Heart right ventricle (tissue), 16 donors: ENCODE data around the gene PPIP5K2. TPM values are rescaled to one million over a fixed set of nuclear protein-coding genes. Genes with fewer than 3 reads are reported as not detected.
"Not testable (repeated sequence)": the region's sequence is repeated elsewhere in the genome, so short reads cannot be mapped to it uniquely, and the experiment has no call there.

Experiments
- ATAC-seq, 8 donors: fragments of 200-7000 bp; cut with Tn5 transposase; one replicate each; pipeline ENCODE4 v1.9.1; 2020; ENCODE audit warnings: mild to moderate bottlenecking in 8 of 8, moderate library complexity in 8 of 8, moderate number of reproducible peaks in 1 of 8
- DNase-seq, 2 donors: peaks; one replicate each; pipeline ENCODE4 v3.0.0-alpha.2; 2020
- H3K27ac ChIP-seq, 10 donors: fragments of 200-600 bp; sonication (generic) in 2 of 10; one replicate each; pipeline versions ENCODE4 v1.5.0 to v1.8.0; 2020 to 2022; ENCODE audit warnings: mild to moderate bottlenecking in 3 of 10
- H3K27me3 ChIP-seq, 7 donors: fragments of 200-600 bp; one replicate each; pipeline ENCODE4 v1.8.0; 2021 to 2022; ENCODE audit warnings: mild to moderate bottlenecking in 2 of 7
- H3K36me3 ChIP-seq, 9 donors: fragments of 200-600 bp; sonication (generic) in 1 of 9; one replicate each; pipeline versions ENCODE4 v1.5.0 to v1.8.0; 2020 to 2022; ENCODE audit warnings: mild to moderate bottlenecking in 2 of 9
- H3K4me1 ChIP-seq, 9 donors: fragments of 200-600 bp; sonication (generic) in 1 of 9; one replicate each; pipeline versions ENCODE4 v1.5.0 to v1.8.0; 2020 to 2022; ENCODE audit warnings: mild to moderate bottlenecking in 4 of 9
- H3K4me3 ChIP-seq, 10 donors: fragments of 200-600 bp; sonication (generic) in 2 of 10; one replicate each; pipeline versions ENCODE4 v1.5.0 to v1.8.0; 2020 to 2022; ENCODE audit warnings: mild to moderate bottlenecking in 7 of 10, moderate library complexity in 2 of 10
- H3K9me3 ChIP-seq, 11 donors: fragments of 200-600 bp in 10 of 11; sonication (generic) in 2 of 11; one replicate each; pipeline versions ENCODE4 v1.5.0 to v1.8.0; 2013 to 2022; ENCODE audit warnings: mild to moderate bottlenecking in 2 of 11, control low read depth in 1 of 11, moderate library complexity in 1 of 11
- WGBS, 2 donors: extraction: QIAGEN DNeasy Blood & Tissue Kit; methylation state at CpG; one replicate each; pipeline ENCODE4 v1.1.7; 2013; ENCODE audit warnings: inconsistent platforms in 1 of 2; 5-methylcytosine and 5-hydroxymethylcytosine counted together
- intact Hi-C, 10 donors: fragments of 100-400 bp; cut with DNase I; formaldehyde crosslinking; loops; one replicate each; pipeline versions ENCODE4 v1.11.1 to v1.14.2; 2022
- polyA plus RNA-seq, 2 donors: library from polyadenylated mRNA; stranded (reverse); fragments of 200-250 nt; gene quantifications; one replicate each; pipeline ENCODE4 v1.2.3, GENCODE V29; 2013
- total RNA-seq, 10 donors: library from RNA; stranded (reverse); fragmentation: NEBNext Ultra II Directional in 3 of 10; extraction: Animal tissue kit (Norgen Biotek cat#: 25700) in 3 of 10; gene quantifications; one replicate each; pipeline versions ENCODE4 v1.2.1 to v1.2.4, GENCODE V29; 2021 to 2023
- TF ChIP-seq, protein P1 (sequence below), 9 donors: fragments of 200-600 bp; sonication (generic) in 2 of 9; IDR thresholded peaks; one replicate each; pipeline versions ENCODE4 v1.5.0 to v1.8.0; 2021 to 2022; ENCODE audit warnings: antibody characterized with exemption in 9 of 9, mild to moderate bottlenecking in 5 of 9, moderate library complexity in 1 of 9
- donor health status: Arrhythmogenic right ventricular cardiomyopathy.
- donor health status: ischemic (EF 13 %, LVEDD 7.1; RV severe dilation, severe dysfunction).
- donor health status: healthy with polysubstance abuse.
- donor health status: DM: no; HTN: yes; CAD: no.
- donor health status: DM: no; HTN: no; CAD: no.
- donor health status: ischemic (EF 25% LVEDD 6.9; RV normal size, moderate dysfunction).
- donor health status: ischemic (EF 25% LVEDD 5.7; RV mildly dilated, moderate dysfunction).
- donor health status: healthy.
- donor health status: DM: yes; HTN: yes; CAD: no.
- donor health status: Ischemic cardiomyopathy.
- donor health status: ischemic (EF 35%, LVEDD 5.7; RV mildly dilated, moderate dysfunction).
- donor health status: nonischemic (EF 11% LVEDD 7.7; RV severe dilation, severe dysfunction).
- donor health status: DM: yes; HTN: yes; CAD: no.
- donor health status: PGD.
- donor health status: ischemic (EF 29% LVEDD 5.4; RV normal size, mild dysfunction).
- donor health status: nonischemic (EF 23%, LVEDD 6.1; RV moderate dilation, normal function).

The PPIP5K2 gene
- total and polyA plus RNA-seq, 12 donors, result 17.1 to 72.9 (median 35.6) TPM

DNA sequence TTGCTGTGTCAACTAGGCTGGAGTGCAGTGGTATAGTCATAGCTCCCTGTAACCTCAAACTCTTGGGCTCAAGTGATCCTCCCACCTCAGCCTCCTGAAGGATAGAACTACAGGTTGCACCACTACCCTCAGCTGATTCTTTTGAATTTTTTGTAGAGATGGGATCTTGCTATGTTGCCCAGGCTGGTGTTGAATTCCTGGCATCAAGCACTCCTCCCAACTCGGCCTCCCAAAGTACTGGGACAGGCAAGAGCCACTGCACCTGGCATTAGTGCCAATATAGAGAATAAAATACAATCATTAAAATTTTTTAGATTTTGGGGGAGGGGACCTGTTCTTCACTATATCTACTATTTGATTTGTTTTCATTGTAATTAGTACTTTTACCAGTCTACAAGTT lies 15.4 kb downstream of the PPIP5K2 start:
- Histone ChIP-seq H3K4me3 (no peak overlapping the region), H3K36me3 (peaks cover 0 to 91% (median 7%) of the 10 kb centered on the region in 9 donors), H3K27me3 (no peaks in the 10 kb centered on the region), H3K27ac (no peak overlapping the region), H3K9me3 (no peaks in the 10 kb centered on the region), H3K4me1 (no peaks in the 10 kb centered on the region)
- no peak for ATAC-seq
- intact Hi-C loops, result loop anchor here in 8 of 10 donors (5.0 to 10.0 kb wide), 3 partner anchors 453 to 553 kb away; no protein-coding TSS in a partner anchor
- TF ChIP-seq, protein P1, sequence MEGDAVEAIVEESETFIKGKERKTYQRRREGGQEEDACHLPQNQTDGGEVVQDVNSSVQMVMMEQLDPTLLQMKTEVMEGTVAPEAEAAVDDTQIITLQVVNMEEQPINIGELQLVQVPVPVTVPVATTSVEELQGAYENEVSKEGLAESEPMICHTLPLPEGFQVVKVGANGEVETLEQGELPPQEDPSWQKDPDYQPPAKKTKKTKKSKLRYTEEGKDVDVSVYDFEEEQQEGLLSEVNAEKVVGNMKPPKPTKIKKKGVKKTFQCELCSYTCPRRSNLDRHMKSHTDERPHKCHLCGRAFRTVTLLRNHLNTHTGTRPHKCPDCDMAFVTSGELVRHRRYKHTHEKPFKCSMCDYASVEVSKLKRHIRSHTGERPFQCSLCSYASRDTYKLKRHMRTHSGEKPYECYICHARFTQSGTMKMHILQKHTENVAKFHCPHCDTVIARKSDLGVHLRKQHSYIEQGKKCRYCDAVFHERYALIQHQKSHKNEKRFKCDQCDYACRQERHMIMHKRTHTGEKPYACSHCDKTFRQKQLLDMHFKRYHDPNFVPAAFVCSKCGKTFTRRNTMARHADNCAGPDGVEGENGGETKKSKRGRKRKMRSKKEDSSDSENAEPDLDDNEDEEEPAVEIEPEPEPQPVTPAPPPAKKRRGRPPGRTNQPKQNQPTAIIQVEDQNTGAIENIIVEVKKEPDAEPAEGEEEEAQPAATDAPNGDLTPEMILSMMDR (IDR thresholded peaks at IDR 0.05), result no peak
- WGBS, 2 donors, result 96 to 97% methylated on average over 1 of the region's 1 CpG
- DNase-seq, result no peak

DNA sequence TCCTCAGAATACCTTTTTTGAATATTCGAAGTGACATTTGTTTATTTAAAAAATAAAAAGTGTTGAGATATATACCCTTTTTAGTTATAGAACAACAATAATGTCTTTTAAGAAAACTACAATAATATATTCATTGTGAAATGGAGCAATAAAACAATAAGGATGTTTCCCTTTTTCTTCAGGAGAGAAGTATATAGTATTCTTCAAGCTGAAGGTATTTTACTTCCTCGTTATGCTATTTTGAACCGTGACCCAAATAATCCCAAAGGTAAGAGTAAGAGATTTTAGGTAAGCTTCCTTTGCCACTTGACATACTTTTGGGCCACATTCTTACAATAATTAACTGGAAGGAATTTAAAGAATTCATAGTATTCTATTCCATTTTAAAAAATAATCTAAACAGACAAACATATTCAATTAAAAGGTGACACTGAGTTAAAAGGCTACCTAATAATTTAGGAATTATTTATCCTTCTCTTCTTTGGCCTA lies 18.1 kb downstream of the PPIP5K2 start:
- TF ChIP-seq, protein P1 (IDR thresholded peaks at IDR 0.05), result no peak

DNA sequence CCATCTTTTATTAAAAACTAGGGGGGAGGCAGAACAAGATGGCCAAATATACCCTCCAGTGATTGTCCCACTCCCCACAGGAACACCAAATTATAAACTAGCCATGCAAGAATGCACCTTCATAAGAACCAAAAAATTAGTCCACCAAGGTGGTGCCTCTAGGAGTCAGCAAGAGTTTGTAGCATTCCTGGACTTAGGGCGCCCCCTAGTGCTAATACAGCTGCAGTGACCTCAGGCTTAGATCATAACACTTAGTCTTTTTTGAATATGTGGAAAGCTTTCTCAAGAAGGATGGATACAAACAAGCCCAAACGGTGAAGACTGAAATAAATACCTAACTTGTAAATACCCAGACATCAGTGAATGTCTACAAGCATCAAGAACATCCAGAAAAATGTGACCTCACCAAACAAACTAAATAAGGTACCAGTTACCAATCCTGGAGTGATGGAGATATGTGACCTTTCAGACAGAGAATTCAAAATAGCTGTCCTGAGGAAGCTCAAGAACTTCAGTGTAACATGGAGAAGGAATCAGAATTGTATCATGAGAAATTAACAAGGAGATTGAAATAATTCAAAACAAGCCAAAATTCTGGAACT lies 19.3 kb downstream of the PPIP5K2 start:
- Histone ChIP-seq H3K27ac (no peak overlapping the region), H3K9me3 (no peaks in the 10 kb centered on the region), H3K4me3 (no peak overlapping the region), H3K27me3 (no peaks in the 10 kb centered on the region), H3K4me1 (no peaks in the 10 kb centered on the region), H3K36me3 (peaks cover 0 to 78% (median 7%) of the 10 kb centered on the region in 9 donors)
- ATAC-seq (peak; percentile 71 to 91 (median 84)), DNase-seq (peak; percentile 49 to 76)
- intact Hi-C loops, result loop anchor here in 8 of 10 donors (2.0 to 10.0 kb wide), 4 partner anchors 457 to 557 kb away; no protein-coding TSS in a partner anchor
- WGBS, 2 donors, result 0 to 2% methylated on average over 2 of the region's 2 CpGs
- TF ChIP-seq, protein P1 (IDR thresholded peaks at IDR 0.05), result peak; percentile 74 to 94 (median 91)

More for the DNA sequence above, 18.1 kb downstream of the PPIP5K2 start:
- no peaks in the 10 kb centered on the region for H3K27me3 ChIP-seq
- DNase-seq (no peak), ATAC-seq (no peak)
- no peaks in the 10 kb centered on the region for H3K9me3 ChIP-seq
- H3K36me3 ChIP-seq, result peaks cover 0 to 89% (median 7%) of the 10 kb centered on the region in 9 donors
- WGBS, 2 donors, result 94 to 97% methylated on average over 3 of the region's 3 CpGs
- H3K27ac ChIP-seq, result no peak overlapping the region
- intact Hi-C loops, result loop anchor here in 8 of 10 donors (2.0 to 10.0 kb wide), 4 partner anchors 456 to 556 kb away; no protein-coding TSS in a partner anchor
- H3K4me1 ChIP-seq, result no peaks in the 10 kb centered on the region
- no peak overlapping the region for H3K4me3 ChIP-seq

DNA sequence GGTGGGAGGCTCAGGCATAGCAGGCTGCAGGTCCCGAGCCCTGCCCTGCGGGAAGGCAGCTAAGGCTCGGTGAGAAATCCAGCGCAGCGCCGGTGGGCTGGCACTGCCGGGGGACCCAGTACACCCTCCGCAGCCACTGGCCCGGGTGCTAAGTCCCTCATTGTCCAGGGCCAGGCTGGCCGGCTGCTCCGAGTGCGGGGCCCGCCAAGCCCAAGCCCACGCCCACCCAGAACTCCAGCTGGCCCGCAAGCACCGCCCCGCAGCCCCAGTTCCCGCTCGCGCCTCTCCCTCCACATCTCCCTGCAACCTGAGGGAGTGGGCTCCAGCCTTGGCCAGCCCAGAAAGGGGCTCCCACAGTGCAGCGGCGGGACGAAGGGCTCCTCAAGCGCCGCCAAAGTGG lies 22.0 kb downstream of the PPIP5K2 start:
- intact Hi-C loops, result loop anchor here in 1 of 10 donors (10.0 kb wide), 1 partner anchor 107 kb away; no protein-coding TSS in a partner anchor
- not testable (repeated sequence) for ATAC-seq, H3K4me3 ChIP-seq, H3K27me3 ChIP-seq, H3K9me3 ChIP-seq, H3K27ac ChIP-seq, H3K4me1 ChIP-seq
- WGBS, 2 donors, result 99% methylated on average over 15 to 25 of the region's 25 CpGs
- peaks cover 0 to 64% (median 7%) of the 10 kb centered on the region in 9 donors for H3K36me3 ChIP-seq
- peak in 1 of 2 donors; percentile 13 for DNase-seq

DNA sequence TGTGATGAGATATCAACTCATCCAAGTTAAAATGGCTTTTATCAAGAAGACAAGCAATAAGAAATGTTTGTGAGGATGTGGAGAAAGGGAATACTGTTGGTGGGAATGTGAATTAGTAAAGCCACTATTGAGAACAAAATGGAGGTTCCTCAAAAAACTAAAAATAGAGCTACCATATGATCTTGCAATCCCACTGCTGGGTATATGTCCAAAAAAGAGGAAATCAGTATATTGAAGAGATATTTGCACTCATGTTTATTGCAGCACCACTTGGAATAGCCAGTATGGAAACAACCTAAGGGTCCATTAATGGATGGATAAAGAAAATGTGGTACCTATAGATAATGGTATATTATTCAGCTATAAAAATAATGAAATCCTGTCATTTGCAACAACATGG lies 25.1 kb downstream of the PPIP5K2 start:
- no peaks in the 10 kb centered on the region for H3K27me3 ChIP-seq
- H3K4me1 ChIP-seq, result no peaks in the 10 kb centered on the region
- no peak overlapping the region for H3K27ac ChIP-seq
- peaks cover 0 to 62% (median 4%) of the 10 kb centered on the region in 9 donors for H3K36me3 ChIP-seq
- intact Hi-C loops, result loop anchor here in 1 of 10 donors (10.0 kb wide), 1 partner anchor 110 kb away; no protein-coding TSS in a partner anchor
- ATAC-seq, result no peak
- DNase-seq, result no peak
- no peaks in the 10 kb centered on the region for H3K9me3 ChIP-seq
- TF ChIP-seq, protein P1 (IDR thresholded peaks at IDR 0.05), result no peak
- H3K4me3 ChIP-seq, result no peak overlapping the region
